RKO (cell line): ENCODE results near the gene GAR1.
"Not testable (repeated sequence)": the region's sequence is repeated elsewhere in the genome, so short reads cannot be mapped to it uniquely, and the experiment has no call there.

Experiments
- DNase-seq: peaks from one replicate; pipeline ENCODE4 v3.0.0-alpha.2; 2016; ENCODE audit warnings: low spot score

Gene GAR1

DNA sequence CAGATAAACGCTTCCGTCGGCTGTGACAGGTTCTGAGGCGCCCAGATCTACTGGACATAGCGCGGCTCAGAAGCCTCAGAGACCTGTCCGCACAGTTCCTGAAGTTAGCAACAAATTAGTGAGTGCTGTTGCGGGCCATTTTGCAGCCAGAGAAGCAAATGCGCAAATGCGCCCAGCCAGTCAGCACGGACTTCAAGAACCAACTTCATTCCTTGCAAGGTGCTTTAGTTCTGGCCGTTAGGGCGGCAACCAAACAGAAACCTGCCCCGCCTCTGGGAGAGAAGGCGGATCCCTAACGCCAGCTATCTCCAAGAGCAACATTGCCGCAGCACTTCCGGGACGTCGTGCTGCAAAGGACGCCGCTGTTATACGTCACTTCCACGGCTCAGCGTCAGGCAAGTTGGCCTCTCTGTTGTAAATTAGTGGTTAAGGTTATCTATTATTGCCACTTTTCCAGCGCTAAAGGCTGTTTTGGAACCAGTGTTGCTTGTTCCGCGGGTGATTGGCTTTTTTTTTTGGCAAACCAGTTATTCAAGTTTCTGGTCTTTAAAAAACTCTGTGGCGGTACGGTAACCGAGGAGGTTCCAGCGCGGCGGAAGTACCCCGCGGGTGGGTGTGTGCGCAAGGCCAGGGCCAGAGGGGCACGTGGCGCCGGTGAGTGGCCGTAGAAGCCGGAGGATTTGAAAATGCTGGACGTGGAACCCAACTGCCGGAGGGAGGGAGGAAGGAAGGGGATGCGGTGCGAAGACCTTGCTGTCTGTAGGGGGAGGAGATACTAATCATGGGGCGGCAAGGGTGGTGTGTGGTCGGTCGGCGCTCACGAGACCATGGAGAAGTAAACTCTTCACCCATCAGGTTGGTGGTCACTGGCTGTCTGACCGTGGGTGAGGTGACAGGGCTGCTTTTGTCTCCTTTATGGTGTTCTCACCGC is at the start of gene GAR1:
Gene GAR1 (plus strand): TSS at position 612 of the 931 bp plus-strand sequence. CDS start 403 bp downstream, outside the sequence.
- peak; percentile 95 for DNase-seq

DNA sequence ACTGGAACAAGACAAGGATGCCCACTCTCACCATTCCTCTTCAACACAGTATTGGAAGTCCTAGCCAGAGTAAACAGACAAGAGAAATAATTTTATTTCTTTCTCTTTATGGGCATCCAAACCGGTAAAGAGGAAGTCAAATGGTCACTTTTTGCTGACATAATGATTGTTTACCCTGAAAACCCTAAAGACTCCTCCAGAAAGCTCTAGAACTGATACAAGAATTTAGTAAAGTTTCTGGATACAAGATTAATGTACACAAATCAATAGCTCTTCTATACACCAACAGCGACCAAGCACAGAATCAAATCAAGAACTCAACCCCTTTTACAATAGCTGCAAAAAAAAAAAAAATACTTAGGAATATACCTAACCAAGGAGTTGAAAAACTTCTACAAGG is 33.5 kb upstream of the GAR1 start:
- not testable (repeated sequence) for DNase-seq

DNA sequence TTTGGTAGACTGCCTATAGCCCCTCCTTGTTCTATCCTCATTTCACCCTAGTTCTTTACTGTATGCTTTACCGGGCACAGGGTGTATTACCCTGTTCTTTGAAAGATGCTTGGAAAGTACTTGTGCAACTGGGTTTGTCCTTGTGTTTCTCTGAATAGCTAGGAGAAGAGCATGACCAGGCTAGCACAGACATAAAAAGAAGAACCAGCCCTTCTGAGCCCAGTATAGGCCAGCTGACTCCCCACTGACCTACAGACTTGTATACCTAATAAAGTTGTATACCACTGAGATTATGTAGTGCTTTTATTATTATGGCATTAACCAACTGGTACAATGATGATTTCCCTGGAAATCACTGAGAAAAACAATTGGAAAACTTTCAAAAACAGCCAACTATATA is 28.7 kb upstream of the GAR1 start:
- DNase-seq: no peak

DNA sequence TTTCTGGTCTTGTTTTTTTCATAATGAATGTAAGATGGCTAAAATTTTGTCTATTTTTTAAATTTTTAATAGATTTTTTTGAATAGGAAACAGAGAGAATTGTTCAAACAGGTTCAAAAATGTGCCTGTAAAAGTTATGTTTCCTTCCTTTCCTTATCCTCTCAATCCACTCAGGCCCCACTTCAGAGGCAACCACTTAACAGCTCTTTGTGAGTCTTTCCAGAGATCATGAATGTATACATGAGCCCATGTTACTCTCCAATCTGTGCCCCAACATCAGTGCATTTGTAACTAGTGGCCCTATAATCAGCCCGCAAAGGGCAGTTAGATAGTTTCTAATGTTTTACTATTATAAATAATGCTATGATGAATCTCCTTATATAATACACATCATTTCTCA is 27.8 kb upstream of the GAR1 start:
- no peak for DNase-seq

DNA sequence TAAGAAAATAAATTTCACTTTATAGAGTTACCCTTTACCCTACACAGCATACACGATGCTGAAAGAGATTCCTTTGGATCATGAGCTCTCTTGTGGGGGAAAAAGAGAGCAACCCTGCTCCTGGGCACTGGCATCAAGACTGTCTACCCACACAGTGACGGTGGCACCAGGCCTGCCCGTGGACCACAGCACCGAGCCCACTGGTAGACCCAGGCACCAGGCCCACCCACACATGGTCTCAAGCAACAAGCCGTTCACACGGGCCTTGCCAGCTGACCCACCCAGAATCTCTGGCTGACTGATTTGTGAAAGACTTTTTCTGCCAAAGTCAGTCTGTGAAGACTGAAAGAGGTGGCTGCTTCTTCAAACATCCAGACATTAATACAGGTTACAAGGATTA is 20.5 kb upstream of the GAR1 start:
- no peak for DNase-seq

DNA sequence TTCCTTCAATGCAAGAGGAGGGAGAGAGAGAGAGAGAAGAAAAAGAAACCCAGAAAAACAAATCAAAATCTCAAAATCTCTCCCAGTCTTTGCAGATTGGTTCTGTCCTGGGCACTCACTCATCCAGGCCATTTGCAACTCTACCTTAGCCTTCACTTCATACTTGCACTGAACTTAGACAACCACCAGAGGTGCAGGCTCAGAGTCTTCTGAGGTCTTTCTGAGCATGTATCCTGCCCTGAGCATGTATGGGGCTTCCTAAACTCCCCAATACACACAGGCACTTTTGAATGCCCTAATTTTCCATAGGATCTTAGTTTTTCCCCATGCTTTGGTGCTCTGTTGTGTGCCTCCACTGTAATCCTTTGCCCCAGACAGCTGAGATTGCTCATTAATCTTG is 16.7 kb upstream of the GAR1 start:
- no peak for DNase-seq

DNA sequence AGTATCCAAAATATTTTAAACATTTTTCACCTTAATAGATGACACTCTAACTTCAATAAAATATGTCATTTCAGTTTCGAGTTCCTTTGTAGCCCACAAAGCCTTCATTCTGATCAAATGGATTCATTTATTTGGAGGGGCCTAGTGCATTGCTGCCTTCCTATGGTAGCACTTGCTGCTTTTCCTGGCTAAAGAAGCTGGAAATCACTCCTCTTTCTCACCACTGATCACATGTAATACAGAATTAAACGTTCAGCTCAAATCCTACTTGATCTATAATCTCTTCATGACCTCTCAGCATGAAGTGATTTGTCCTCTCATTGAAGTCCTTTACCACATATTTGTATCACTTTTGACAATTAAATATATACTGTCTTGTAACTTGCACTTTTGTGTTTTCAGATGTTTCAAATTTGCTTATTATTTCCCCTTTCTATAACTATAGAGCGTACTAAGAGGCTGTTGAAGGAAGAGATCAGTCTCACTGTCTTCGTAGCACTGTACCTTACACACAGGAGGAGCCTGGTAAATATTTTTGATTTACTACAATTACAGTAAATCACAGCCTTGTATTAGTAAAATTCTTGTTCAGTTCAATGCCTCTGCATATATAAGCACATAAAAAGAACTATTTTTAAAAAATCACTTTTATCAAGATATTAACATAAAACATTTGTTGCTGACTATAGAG is 14.3 kb upstream of the GAR1 start:
- no peak for DNase-seq

DNA sequence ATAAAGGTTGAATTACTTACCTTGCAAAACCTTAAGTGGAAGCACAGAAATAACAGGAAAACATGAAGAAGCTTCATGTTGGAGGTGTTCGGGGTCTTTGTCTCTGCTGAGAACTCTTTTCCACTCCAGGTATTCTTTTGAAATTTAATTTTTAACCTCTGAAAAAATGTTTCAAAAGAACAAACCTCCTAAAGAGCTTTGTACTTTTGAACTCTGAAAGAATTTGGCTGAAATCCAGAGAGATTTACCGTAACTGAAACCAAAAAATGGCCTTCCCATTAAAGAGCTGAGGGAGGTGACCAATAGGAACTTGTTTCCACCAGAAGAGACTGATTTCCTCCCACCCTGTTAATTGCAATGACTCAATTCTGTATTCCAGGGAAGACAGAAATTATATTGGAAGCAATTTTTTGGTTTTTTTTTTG is 13.7 kb upstream of the GAR1 start, which contains the start of gene CFI:
Gene CFI (minus strand): TSS at position 105 of the 425 bp plus-strand sequence. CDS start 28 bp downstream, at position 77.
- DNase-seq: no peak

DNA sequence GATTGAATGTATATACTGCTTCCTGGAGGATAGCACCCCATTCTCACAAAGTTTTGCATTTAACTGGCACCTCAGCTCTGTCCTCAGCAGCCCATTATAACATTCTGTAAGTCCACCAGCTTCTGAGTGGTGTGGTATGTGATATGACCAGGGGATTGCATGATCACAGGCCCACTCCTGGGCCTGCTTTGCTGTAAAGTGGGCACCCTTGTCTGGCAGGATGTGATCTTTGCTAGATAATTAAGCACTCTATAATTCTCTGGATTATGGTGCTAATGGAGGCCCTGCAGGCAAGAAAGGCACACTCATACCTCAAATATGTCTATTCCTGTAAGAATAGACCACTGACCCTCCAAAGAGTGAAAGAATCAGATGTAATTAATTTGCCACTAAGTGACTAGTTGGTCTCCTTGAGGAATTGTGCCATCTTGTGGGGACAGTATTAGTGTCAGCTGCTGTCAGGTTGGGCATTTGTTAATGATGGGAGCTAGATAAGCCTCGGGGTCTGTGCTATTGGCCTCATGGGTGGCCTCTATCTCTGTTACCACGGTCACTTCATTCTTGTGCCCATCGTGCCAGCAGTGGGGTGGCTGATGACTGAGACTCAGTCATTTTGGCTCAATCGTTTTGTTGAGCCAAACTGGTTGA is 11.5 kb upstream of the GAR1 start:
- peak; percentile 71 for DNase-seq

DNA sequence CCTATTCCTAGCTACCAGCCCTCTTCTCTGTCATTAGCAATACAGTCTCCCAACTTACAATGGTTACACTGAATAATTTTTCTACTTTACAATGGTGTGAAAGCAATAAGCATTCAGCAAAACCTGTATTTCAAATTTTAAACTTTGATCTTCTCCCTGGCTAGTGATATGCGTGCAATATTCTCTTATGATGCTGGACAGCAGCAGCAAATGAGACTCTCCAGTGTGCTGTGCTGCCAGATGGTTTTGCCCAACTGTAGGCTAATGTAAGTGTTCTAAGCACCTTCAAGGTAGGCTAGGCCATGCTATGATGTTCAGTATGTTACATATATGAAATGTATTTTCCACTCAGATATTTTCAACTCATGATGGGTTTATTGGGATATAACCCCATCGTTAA is 5.9 kb upstream of the GAR1 start:
- no peak for DNase-seq

DNA sequence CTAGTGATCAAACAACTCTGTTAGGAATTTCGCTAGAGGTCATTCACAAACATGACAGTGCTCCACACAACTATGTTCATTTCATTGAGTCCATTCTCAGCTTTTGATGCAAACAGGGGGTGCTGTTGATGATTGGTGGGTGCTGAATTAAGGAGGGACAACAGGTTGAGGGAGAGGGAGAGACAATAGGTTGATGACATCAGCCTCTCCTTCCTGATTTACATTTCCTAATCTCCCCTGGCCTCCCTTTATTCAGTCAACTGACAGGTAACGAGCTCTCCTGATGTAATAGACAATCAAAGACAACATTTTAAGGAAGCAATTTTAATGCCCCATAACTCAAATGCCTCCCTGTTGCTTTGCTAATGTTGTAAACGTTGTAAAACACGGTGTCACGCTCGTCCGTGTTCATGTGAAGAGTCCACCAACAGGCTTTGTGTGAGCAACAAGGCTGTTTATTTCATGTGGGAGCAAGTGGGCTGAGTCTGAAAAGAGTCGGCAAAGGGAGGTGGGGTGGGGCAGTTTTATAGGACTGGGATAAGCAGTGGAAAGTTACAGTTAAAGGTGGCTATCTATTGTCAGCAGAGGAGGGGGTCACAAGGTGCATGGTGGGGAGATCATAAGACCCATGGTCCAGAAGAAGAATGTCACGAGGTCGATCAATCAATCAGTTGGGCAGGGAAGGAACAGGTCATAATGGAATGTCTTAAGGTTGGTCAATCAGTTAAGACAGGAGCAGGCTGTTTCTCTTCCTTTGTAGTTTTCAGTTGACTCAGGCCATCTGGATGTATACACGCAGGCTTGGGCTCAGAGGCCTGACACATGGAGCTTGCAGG is 4.8 kb upstream of the GAR1 start:
- DNase-seq: no peak

DNA sequence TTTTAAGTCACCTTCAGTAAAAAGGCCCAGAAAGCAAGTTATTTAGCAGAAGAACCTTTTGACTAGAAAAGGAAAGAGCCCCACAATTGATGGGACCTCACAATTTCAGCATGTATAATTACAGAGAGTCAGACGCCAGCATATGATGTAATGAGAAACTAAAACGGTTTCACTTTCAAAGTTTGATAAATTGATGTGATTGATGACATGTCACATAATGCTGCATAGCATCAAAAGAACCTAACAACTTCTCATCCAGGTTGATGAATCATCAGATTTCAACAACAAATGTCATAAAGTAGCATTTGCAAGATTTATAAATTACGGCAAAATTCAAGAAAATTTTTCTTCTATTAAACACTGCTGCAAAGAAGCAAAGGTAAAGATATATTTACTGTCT is 3.9 kb upstream of the GAR1 start:
- no peak for DNase-seq

DNA sequence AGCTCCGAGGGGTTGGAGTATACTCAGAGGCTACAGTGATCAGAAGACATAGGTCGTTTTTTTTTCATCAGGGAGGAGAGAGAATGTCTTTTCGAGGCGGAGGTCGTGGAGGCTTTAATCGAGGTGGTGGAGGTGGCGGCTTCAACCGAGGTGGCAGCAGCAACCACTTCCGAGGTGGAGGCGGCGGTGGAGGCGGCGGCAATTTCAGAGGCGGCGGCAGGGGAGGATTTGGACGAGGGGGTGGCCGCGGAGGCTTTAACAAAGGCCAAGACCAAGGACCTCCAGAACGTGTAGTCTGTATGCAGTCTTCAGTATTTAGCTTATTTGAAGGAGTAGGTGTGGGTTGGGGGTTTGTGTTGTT is 500 bp downstream of the GAR1 start:
- no peak for DNase-seq

DNA sequence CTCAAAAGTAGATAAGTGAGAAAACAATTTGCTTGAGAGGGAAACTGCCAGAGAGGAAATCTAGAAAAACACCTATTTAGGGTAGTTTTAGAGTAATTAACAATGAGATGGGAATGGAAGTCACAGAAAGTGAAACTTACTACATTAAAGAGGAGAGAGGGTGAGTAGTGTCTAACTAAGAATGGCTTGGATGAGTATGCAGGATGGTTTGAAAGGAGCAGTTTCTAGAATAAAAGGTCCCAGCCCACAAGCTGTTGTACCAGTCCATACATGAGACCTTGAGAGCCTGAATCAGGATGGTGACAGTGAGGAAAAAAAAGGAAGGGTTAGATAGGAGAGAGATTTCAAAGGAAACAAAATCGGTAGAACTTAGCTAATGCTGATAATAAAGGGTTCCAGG is 1.3 kb downstream of the GAR1 start:
- DNase-seq: peak; percentile 24

DNA sequence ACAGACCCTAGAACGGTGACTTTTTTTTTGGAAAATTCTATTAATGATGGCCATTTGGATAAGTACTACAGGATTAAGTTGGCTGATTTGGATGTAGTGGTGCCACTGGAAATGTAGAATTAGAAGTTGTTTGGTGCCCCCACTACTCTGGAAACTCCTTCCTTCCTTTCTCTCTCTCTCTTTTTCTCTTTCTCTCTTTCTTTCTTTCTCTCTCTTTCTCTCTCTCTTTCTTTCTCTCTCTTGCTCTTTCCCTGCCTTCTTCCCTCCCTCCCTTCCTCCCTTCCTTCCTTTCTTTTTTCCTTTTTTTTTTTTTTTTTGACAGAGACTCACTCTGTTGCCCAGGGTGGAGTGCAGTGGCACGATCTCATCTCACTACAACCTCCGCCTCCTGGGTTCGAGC is 2.7 kb downstream of the GAR1 start:
- no peak for DNase-seq

DNA sequence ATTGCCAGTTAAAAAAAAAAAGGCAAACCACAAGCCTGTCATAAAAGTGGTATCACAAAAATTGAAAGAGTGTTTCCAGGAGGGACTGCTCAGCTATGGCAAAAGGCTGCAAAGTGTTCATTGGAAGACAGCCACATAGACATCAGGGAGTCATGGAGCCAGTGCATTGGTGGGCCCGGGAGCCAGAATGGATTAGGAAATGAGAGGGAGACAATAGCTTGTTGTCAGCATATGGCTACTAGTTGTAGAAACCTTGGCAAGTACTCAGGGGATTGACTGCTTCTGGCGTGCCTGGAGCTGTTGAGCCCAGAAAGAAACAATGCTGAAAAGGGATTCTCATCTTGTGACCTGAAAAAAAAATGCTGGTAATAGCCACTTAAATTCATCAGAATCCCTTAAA is 5.0 kb downstream of the GAR1 start:
- no peak for DNase-seq

DNA sequence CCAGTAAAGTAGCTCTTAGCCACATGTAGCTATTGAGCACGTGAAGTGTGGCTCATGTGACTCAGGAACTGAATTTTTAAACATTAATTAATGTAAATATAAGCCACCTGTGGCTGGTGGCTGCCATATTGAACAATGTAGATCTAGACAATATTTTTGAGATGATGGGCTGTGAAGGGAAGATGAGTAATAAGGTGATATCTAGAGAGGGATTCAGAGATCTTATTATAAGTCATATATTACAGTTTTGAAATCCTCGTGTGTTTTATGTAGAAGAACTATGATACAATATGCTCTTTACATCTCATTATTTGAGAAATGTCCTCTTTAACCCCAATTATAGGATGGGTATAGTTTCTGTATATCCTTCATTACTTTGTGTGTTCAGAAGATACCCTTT is 5.6 kb downstream of the GAR1 start:
- no peak for DNase-seq

DNA sequence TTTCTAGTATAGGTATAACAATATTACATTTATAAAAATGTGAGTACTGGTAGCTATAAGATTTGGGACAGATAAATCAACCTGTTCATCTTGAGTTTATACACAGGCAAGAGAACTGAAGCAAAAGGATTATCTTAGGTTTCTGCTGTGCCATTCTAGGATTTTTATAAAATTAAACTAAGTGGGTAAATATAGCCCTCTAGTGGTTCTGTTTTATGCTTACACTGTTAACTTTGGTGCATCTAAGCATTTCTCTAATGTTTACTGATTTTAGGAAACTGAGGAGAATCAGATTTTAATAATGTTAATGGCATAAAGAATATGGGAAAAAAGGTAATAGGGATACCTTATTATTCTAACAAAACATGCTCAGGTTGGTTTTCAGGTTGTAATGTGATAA is 11.2 kb downstream of the GAR1 start:
- DNase-seq: peak; percentile 50

DNA sequence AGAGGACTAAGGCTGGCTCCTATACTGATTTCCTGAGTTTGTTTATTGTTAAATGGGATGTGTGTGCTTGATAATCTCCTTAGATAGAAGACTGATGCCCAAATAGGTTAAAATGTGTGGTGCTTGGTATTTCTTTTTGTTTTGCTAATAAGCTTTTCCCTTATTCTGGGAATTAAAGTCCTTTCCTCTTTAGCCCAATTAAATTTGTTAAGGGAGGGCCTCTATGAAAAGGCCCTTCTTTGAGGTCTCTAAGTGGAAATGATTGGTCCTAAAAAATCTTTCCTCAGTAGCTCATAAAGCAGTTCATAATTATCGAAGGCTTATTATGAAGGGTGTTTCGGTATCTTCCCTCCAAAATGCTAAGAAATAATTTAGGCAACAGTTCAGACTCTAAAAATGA is 12.1 kb downstream of the GAR1 start, which contains the start of gene RRH:
Gene RRH (plus strand): TSS at position 301 of the 400 bp plus-strand sequence. CDS start 56 bp downstream, at position 357.
- DNase-seq: no peak

DNA sequence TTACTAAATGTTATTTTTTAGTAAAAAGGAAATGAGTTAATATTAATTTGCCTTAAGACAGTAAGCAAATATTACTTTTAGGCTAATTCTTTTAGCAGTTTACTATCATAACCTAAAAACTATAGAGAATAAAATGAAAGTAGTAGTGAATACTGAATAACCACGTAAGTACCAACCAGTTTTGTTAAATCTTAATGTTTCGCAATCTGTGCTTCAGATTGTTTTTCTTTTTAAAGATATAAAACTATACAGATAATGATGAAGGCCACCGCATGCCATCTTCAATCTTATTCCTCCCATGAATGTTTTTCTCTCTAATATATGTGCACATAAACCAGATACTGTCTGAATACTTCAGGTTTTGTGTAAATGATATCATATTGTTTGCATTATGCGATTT is 18.2 kb downstream of the GAR1 start:
- no peak for DNase-seq

DNA sequence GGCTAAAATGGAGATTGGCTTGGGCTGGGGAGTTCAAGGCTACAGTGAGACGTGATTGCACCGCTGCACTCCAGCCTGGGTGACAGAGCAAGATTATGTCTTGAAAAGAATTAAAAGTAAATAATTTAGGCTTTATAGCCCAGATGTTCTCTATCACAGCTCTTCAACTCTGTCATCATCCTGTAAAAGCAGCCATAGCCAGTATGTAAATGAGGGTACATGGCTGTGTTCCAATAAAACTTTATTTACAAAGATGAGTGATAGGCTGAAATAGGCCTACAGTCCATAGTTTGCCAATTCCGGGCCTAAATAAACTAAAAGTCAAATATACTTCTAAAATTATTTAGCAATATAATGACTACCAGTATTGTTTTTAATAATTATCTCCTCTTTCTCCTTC is 21.4 kb downstream of the GAR1 start:
- DNase-seq: no peak
